Activated CD4-positive, alpha-beta memory T cell treated with anti-CD3 and anti-CD28 coated beads, Interleukin-2, amount 10 ng/mL, durations not matched to agents 7 days and 5 days (primary cell): ENCODE results near the gene MARCHF5. TPM values are rescaled to one million over a fixed set of nuclear protein-coding genes. Genes with fewer than 3 reads are reported as not detected.

Experiments used
- CTCF ChIA-PET: fragments of 350-600 bp; sonication (Branson Sonifier 250); formaldehyde crosslinking; loops from one replicate; lab custom pipeline; 2021; ENCODE audit warnings: antibody characterized with exemption, inconsistent platforms; lab: Charles Lee
- POLR2A ChIA-PET: fragments of 350-600 bp; sonication (Branson Sonifier 250); formaldehyde crosslinking; loops from one replicate; lab custom pipeline; 2021; ENCODE audit warnings: antibody characterized with exemption; lab: Charles Lee
- DNase-seq: peaks from one replicate; pipeline ENCODE4 v3.0.0-alpha.2; 2020
- H3K27ac Mint-ChIP-seq: one replicate; pipeline ENCODE4 v1.8.0; 2021; ENCODE audit warnings: mild to moderate bottlenecking, mixed read lengths
- H3K27me3 Mint-ChIP-seq: one replicate; pipeline ENCODE4 v1.8.0; 2021; ENCODE audit warnings: mixed read lengths
- H3K36me3 Mint-ChIP-seq: one replicate; pipeline ENCODE4 v1.8.0; 2021; ENCODE audit warnings: low read depth, mixed read lengths
- H3K4me1 Mint-ChIP-seq: one replicate; pipeline ENCODE4 v1.8.0; 2021; ENCODE audit warnings: mixed read lengths
- H3K4me3 Mint-ChIP-seq: one replicate; pipeline ENCODE4 v1.8.0; 2021; ENCODE audit warnings: mild to moderate bottlenecking, mixed read lengths
- H3K9me3 Mint-ChIP-seq: one replicate; pipeline ENCODE4 v1.8.0; 2021; ENCODE audit warnings: mixed read lengths
- total RNA-seq, 2 experiments: library from RNA; stranded (reverse); gene quantifications; one replicate each; pipeline ENCODE4 v1.2.3, GENCODE V29; 2021

Gene MARCHF5
- total RNA-seq, 2 experiments from 2014 or later, result 28.5 to 29.3 TPM

DNA sequence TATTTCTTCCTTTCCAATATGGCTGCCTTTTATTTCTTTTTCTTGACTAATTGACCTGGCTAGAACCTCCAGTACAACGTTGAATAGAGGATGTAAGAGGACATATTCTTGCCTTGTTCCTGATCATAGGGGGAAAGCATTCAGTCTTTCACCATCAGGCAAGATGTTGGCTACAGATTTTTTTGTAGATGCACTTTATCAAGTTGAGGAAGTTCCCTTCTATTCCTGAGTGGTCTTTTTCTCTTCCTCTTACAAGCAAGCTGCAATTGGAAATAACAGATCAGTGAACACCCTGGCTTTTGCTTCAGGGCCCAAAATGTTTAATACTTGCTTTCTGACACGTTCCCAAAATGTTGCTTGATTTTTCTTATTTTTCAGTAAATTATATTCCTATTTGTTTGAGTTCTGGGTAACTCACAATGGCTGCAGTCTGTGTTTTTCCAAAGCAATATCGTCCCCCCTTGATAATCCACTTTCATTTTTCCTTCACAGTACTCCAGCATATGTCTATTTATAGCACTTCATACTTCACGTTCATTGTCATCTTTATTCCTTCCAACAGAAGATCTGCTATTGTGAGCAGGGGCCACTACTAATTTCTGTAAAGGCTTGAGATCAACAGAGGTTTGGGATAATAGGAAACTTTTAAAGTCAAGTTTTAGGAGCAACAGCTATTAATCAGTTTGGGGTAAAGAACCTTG, 11.8 kb upstream of the MARCHF5 start:
- Mint-ChIP-seq H3K9me3 (no peaks in the 10 kb centered on the region), H3K27ac (no peak overlapping the region), H3K27me3 (no peaks in the 10 kb centered on the region), H3K4me3 (no peak overlapping the region), H3K4me1 (peaks cover 5% of the 10 kb centered on the region), H3K36me3 (no peaks in the 10 kb centered on the region)
- CTCF ChIA-PET, result interaction anchor here (2.4 kb wide), 1 partner anchor 12 kb away, joined by 5 read pairs; the partner anchor contains the start of gene MARCHF5
- POLR2A ChIA-PET, result interaction anchor here (0.7 kb wide), 1 partner anchor 11 kb away, joined by 3 read pairs; no protein-coding TSS in a partner anchor
- no peak for DNase-seq

DNA sequence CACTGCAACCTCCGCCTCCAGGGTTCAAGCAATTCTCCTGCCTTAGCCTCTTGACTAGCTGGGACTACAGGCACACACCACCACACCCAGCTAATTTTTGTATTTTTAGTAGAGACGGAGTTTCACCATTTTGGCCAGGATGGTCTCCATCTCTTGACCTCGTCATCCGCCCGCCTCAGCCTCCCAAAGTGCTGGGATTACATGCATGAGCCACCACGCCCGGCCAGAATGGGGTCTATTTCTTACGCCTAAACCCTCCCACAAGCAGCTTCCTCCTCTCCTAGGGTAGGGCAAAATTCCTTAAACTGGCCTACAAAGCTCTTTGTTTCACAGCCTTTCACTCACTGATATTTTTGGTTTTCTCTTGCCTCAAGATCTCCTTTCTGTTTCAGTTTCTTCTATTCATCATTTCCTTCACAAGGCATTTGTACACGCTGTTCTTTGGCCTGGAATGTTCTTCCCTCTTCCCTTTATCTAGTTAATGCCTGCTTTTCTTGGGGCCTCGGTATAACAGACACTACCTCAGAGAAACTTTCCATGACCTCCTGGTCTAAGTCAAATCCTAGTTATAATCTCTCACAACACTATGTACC, 6.8 kb upstream of the MARCHF5 start:
- DNase-seq, result no peak
- Mint-ChIP-seq H3K27ac (peak overlapping the region; percentile 50), H3K36me3 (peaks cover 4% of the 10 kb centered on the region), H3K9me3 (no peaks in the 10 kb centered on the region), H3K4me3 (peak overlapping the region; percentile 15), H3K4me1 (peaks cover 21% of the 10 kb centered on the region), H3K27me3 (no peaks in the 10 kb centered on the region)
- ChIA-PET CTCF (interaction anchor here (0.7 to 1.2 kb wide), 2 partner anchors 8 to 103 kb away, joined by 3 to 4 read pairs; no protein-coding TSS in a partner anchor), POLR2A (no interaction called here)

GRCh38 chr10:92290076-92290836, 711 bp upstream of the MARCHF5 start:
- peak; percentile 39 for DNase-seq
- peak overlapping the region; percentile 86 for H3K4me3 Mint-ChIP-seq
- peaks cover 30% of the 10 kb centered on the region for H3K4me1 Mint-ChIP-seq
- ChIA-PET POLR2A (interaction anchor here (0.6 to 3.3 kb wide), 25 partner anchors 10 to 558 kb away, joined by 3 to 18 read pairs (median 4); partner anchors contain the start of genes BTAF1, EXOC6, IDE and KIF11), CTCF (interaction anchor here (0.7 to 4.3 kb wide), 20 partner anchors 15 to 285 kb away, joined by 3 to 62 read pairs (median 4); no protein-coding TSS in a partner anchor)
- peak overlapping the region; percentile 70 for H3K27ac Mint-ChIP-seq
- H3K36me3 Mint-ChIP-seq, result peaks cover 10% of the 10 kb centered on the region
- H3K27me3 Mint-ChIP-seq, result no peaks in the 10 kb centered on the region
- H3K9me3 Mint-ChIP-seq, result no peaks in the 10 kb centered on the region

DNA sequence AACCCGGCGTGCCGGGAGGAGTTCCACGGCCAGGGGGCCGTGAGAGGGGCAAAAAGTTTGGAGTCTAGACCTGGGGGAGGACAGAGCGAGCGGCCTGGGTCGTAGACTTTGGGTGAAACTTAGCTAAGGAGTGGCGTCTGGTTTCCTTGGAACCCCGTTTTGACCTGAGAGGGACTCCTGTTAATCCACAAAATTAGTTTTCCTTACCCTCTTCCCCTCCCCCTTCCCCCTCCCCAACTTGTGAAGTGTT, 574 bp downstream of the MARCHF5 start:
- ChIA-PET POLR2A (interaction anchor here (0.8 to 3.3 kb wide), 20 partner anchors 13 to 557 kb away, joined by 3 to 18 read pairs (median 6); partner anchors contain the start of genes BTAF1, EXOC6, IDE and KIF11), CTCF (interaction anchor here (0.8 to 4.3 kb wide), 28 partner anchors 8 to 299 kb away, joined by 3 to 62 read pairs (median 4); no protein-coding TSS in a partner anchor)
- Mint-ChIP-seq H3K27ac (peak overlapping the region; percentile 65), H3K36me3 (peaks cover 10% of the 10 kb centered on the region), H3K9me3 (no peaks in the 10 kb centered on the region), H3K4me1 (peaks cover 29% of the 10 kb centered on the region), H3K27me3 (no peaks in the 10 kb centered on the region), H3K4me3 (peak overlapping the region; percentile 86)
- DNase-seq, result no peak

DNA sequence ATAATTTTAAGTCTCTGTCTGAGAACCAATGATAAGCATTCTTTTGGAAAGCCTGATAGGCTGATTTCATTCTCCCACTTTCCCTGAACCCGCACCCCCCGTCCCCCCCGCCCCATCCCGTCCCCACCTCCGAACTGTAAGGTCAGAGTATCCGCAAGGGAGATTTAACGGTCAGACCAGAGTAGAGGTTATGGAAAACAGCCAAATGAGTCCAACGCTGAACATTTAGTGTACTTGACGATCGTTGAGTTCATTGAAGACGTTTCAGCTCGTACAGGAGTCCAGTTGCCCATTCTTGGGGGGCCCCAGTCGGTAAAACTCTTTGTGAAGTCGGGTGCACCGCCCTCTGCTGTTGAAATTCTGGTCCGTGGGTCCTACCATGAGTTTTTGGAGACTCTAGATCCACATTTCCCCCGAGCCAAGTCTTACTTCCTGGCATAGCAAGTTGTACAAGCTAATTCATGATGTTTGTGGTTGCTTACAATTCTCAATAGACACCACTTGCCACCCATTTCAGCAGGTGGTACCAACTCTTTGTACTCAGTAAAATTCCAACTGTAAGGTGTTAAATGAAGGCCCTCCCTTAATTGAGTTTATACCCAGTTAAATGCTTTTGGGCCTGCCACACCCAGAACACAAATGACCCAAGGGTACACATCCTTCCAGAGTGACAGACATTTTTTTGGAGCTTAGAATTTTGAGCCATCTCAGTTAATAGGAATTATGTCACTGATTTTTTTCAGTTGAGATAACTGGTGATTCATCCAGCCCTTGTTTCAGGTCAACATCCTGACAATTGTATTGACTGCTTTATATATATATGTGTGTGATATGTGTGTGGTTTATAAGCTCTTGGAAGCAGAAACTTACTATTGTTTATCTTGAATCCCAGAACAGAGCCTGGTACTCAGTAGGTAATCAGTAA, 1.2 kb downstream of the MARCHF5 start:
- Mint-ChIP-seq H3K4me1 (peaks cover 29% of the 10 kb centered on the region), H3K9me3 (no peaks in the 10 kb centered on the region)
- POLR2A ChIA-PET, result interaction anchor here (0.8 to 3.3 kb wide), 14 partner anchors 12 to 494 kb away, joined by 3 to 18 read pairs (median 8); partner anchors contain the start of genes BTAF1, KIF11 and TNKS2

GRCh38 chr10:92298487-92298886, 7.5 kb downstream of the MARCHF5 start:
- ChIA-PET POLR2A (no interaction called here), CTCF (interaction anchor here (0.6 to 1.5 kb wide), 2 partner anchors 211 to 401 kb away, joined by 4 to 5 read pairs; no protein-coding TSS in a partner anchor)
- Mint-ChIP-seq H3K27me3 (no peaks in the 10 kb centered on the region), H3K9me3 (no peaks in the 10 kb centered on the region), H3K27ac (no peak overlapping the region), H3K36me3 (peaks cover 21% of the 10 kb centered on the region), H3K4me1 (peaks cover 23% of the 10 kb centered on the region), H3K4me3 (no peak overlapping the region)
- DNase-seq, result no peak

More for the DNA sequence above, 1.2 kb downstream of the MARCHF5 start:
- peak; percentile 65 for DNase-seq
- no peaks in the 10 kb centered on the region for H3K27me3 Mint-ChIP-seq
- peak overlapping the region; percentile 86 for H3K4me3 Mint-ChIP-seq
- peaks cover 10% of the 10 kb centered on the region for H3K36me3 Mint-ChIP-seq
- CTCF ChIA-PET, result interaction anchor here (0.5 to 4.3 kb wide), 19 partner anchors 8 to 369 kb away, joined by 3 to 62 read pairs (median 4); partner anchors contain the start of gene BTAF1
- H3K27ac Mint-ChIP-seq, result peak overlapping the region; percentile 65

- POLR2A ChIA-PET, result interaction anchor here (0.7 to 2.4 kb wide), 4 partner anchors 9 to 29 kb away, joined by 3 to 7 read pairs (median 4); partner anchors contain the start of genes CPEB3 and MARCHF5
These were observed 12.1 kb downstream of the MARCHF5 start for GRCh38 chr10:92303096-92303495.

GRCh38 chr10:92304061-92304460, 13.1 kb downstream of the MARCHF5 start:
- H3K27me3 Mint-ChIP-seq, result no peaks in the 10 kb centered on the region
- peaks cover 14% of the 10 kb centered on the region for H3K4me1 Mint-ChIP-seq
- no peak overlapping the region for H3K4me3 Mint-ChIP-seq
- no peak overlapping the region for H3K27ac Mint-ChIP-seq
- ChIA-PET CTCF (interaction anchor here (0.8 to 1.6 kb wide), 3 partner anchors 10 to 87 kb away, joined by 3 to 5 read pairs (median 4); no protein-coding TSS in a partner anchor), POLR2A (interaction anchor here (1.5 to 2.4 kb wide), 3 partner anchors 10 to 13 kb away, joined by 3 to 7 read pairs (median 5); partner anchors contain the start of genes CPEB3 and MARCHF5)
- DNase-seq, result no peak
- no peaks in the 10 kb centered on the region for H3K9me3 Mint-ChIP-seq
- H3K36me3 Mint-ChIP-seq, result peaks cover 8% of the 10 kb centered on the region

More at GRCh38 chr10:92303096-92303495, 12.1 kb downstream of the MARCHF5 start:
- no peak overlapping the region for H3K27ac Mint-ChIP-seq
- no peaks in the 10 kb centered on the region for H3K9me3 Mint-ChIP-seq
- H3K4me3 Mint-ChIP-seq, result no peak overlapping the region
- peaks cover 16% of the 10 kb centered on the region for H3K4me1 Mint-ChIP-seq
- CTCF ChIA-PET, result interaction anchor here (0.8 to 0.9 kb wide), 2 partner anchors 11 to 86 kb away, joined by 3 read pairs; no protein-coding TSS in a partner anchor
- peaks cover 13% of the 10 kb centered on the region for H3K36me3 Mint-ChIP-seq
- DNase-seq, result no peak
- H3K27me3 Mint-ChIP-seq, result no peaks in the 10 kb centered on the region

GRCh38 chr10:92305133-92306072, 14.4 kb downstream of the MARCHF5 start:
- DNase-seq, result no peak
- peaks cover 5% of the 10 kb centered on the region for H3K36me3 Mint-ChIP-seq
- CTCF ChIA-PET, result interaction anchor here (0.8 to 1.6 kb wide), 3 partner anchors 8 to 13 kb away, joined by 4 to 5 read pairs (median 4); no protein-coding TSS in a partner anchor
- no peaks in the 10 kb centered on the region for H3K27me3 Mint-ChIP-seq
- peaks cover 14% of the 10 kb centered on the region for H3K4me1 Mint-ChIP-seq
- no peak overlapping the region for H3K4me3 Mint-ChIP-seq
- POLR2A ChIA-PET, result interaction anchor here (1.5 to 2.4 kb wide), 2 partner anchors 12 to 14 kb away, joined by 5 to 7 read pairs; partner anchors contain the start of genes CPEB3 and MARCHF5
- no peak overlapping the region for H3K27ac Mint-ChIP-seq
- no peaks in the 10 kb centered on the region for H3K9me3 Mint-ChIP-seq

- POLR2A ChIA-PET, result no interaction called here
- no peaks in the 10 kb centered on the region for H3K4me1 Mint-ChIP-seq
- no peak overlapping the region for H3K27ac Mint-ChIP-seq
- CTCF ChIA-PET, result interaction anchor here (0.8 kb wide), 1 partner anchor 19 kb away, joined by 4 read pairs; the partner anchor contains the start of genes CPEB3 and MARCHF5
- no peaks in the 10 kb centered on the region for H3K27me3 Mint-ChIP-seq
- H3K36me3 Mint-ChIP-seq, result peaks cover 18% of the 10 kb centered on the region
- H3K4me3 Mint-ChIP-seq, result no peak overlapping the region
- H3K9me3 Mint-ChIP-seq, result no peaks in the 10 kb centered on the region
- no peak for DNase-seq
These were observed 18.3 kb downstream of the MARCHF5 start for GRCh38 chr10:92309272-92309671.
